ENCODE measurements around the gene LRBA. TPM values are rescaled to one million over a fixed set of nuclear protein-coding genes. Genes with fewer than 3 reads are reported as not detected.

LRBA gene
- total RNA-seq, 2 donors from 2014 or later, result 37.7 to 70.5 TPM

DNA sequence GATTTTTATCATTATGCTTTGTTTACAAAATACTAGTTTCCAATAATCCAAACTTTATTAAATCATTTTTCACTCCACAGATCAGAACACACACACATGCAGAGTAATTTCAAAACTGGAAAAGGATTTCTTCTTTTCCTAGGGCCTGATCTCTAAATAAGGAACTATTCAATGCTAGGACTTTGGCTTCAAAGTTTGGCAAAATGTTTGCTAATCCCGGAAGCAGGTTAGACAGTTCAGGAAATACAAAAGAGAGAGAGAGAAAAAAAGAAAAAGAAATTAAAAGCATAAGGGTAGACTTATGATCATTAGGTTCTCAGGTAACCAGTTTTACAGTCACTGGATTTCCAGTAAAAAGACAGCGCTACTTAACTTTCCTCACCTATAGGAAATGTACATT is 725.9 kb downstream of the LRBA start:
- no peak for DNase-seq (ENCODE audit: low spot score)
- H3K27ac Mint-ChIP-seq, result no peak overlapping the region
- no peaks in the 10 kb centered on the region for H3K36me3 Mint-ChIP-seq
- no peaks in the 10 kb centered on the region for H3K4me1 Mint-ChIP-seq (ENCODE audit: low read depth in 2 of 2)
- ATAC-seq, result no peak
- H3K4me3 Mint-ChIP-seq, result no peak overlapping the region
- H3K9me3 Mint-ChIP-seq, result no peaks in the 10 kb centered on the region
- no peaks in the 10 kb centered on the region for H3K27me3 Mint-ChIP-seq

DNA sequence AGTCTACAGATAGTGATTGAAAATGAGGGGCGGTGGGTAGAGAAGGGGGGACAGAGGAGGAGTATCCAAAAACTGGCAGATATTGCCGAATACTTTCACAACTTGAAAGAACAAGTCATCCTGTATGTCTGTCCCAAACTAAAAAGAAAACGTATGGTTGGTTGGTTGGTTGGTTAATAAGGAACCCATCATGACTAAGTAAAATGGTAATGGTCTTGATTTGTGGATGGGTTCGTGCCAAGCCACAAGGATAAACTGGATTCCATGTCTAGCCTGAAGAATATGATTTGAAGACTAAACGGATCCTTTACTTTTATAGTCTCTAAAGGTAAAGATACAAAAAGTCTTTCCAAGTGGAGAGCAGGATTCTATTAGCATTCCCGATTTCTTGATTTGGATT is 728.4 kb downstream of the LRBA start:
- Mint-ChIP-seq H3K4me1 (ENCODE audit: low read depth in 2 of 2) (peaks cover 0 to 3% of the 10 kb centered on the region in 2 donors), H3K9me3 (no peaks in the 10 kb centered on the region), H3K27me3 (no peaks in the 10 kb centered on the region), H3K4me3 (no peak overlapping the region), H3K36me3 (no peaks in the 10 kb centered on the region), H3K27ac (no peak overlapping the region)
- ATAC-seq, result no peak
- no peak for DNase-seq (ENCODE audit: low spot score)

DNA sequence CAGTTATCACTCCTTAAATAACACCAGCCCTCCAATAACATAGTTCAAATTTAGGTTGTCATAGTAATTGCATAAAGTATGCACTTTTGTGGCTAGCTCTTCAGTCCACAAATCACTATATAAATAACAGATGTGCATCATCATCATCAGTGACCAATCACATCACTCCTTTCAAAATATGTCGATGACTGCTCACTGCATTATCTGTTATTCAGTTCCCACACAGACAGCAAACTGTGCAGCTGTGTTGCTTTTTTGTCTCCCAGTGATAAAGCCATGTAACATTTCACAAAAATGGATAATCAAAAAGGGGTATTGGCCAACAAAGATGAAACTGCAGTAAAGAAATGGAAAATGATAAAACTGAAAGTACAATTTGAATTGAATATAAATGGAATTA is 731.4 kb downstream of the LRBA start:
- peaks cover 0 to 3% of the 10 kb centered on the region in 2 donors for H3K4me1 Mint-ChIP-seq (ENCODE audit: low read depth in 2 of 2)
- no peak for ATAC-seq
- no peaks in the 10 kb centered on the region for H3K27me3 Mint-ChIP-seq
- H3K9me3 Mint-ChIP-seq, result no peaks in the 10 kb centered on the region
- peak overlapping the region in 1 of 2 donors; percentile 40 for H3K27ac Mint-ChIP-seq
- no peak overlapping the region for H3K4me3 Mint-ChIP-seq
- DNase-seq (ENCODE audit: low spot score), result no peak
- peaks cover 6% of the 10 kb centered on the region for H3K36me3 Mint-ChIP-seq

DNA sequence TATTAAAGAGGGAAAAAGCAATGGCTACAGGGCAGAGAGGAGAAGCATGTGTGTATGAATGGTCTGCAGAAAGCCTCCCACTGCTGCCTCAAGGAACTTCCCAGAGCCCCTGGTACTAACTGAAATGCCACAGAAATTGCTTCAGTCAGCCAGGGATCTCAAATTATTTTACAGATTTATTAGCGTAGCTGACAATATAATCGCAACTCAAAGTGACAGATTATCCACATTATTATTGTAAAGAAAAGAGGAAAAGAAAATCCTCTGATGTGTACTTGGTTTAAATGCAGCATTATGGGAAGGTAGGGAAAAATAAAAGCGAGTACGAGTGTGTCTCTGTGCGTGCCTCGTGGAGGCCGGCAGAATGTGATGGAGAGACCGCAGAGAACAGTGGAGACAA is 734.1 kb downstream of the LRBA start:
- H3K36me3 Mint-ChIP-seq, result peaks cover 16% of the 10 kb centered on the region
- DNase-seq (ENCODE audit: low spot score) (no peak), ATAC-seq (no peak)

DNA sequence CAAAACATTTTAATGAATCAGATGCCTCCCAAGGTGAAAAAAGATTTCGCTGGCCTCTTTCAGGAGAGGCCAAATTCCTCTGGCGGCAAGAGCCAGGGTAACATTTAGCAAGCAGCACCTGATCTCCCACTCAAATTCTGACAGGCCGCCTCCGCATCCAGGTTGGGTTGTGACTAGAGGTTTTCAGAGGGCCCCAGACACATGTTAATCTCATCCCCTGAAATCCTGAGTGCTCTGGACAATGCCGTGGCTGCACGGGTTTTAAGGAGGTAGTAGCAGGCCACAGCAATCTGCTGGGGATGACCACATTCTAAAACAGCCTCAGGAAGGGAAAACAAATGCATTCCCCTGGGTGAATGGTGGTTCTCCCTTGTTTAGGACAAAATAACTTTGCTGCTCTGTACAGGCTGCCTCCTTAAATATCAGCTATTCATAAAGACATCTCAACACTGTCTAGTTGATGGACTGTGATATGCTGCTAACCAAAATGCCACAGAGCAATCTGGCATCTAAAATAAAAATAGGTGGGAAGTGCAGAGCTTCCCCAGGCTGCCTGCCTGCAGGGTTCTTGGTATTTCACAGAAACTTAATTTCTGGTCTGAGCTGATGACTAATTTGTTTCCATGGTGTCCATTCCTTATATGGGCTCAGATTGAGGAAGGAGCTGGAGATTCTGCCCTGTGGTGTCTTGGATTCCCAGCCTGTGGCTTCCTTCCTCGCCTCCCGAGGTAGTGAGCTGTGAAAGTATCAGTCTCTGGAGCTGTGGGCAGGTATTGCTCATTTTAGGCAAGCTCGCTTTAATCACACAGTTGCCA is 734.8 kb downstream of the LRBA start:
- H3K4me3 Mint-ChIP-seq, result no peak overlapping the region
- DNase-seq (ENCODE audit: low spot score) (no peak), ATAC-seq (no peak)
- no peaks in the 10 kb centered on the region for H3K27me3 Mint-ChIP-seq
- H3K27ac Mint-ChIP-seq, result no peak overlapping the region
- H3K9me3 Mint-ChIP-seq, result no peaks in the 10 kb centered on the region
- H3K4me1 Mint-ChIP-seq (ENCODE audit: low read depth in 2 of 2), result peaks cover 0 to 3% of the 10 kb centered on the region in 2 donors
- H3K36me3 Mint-ChIP-seq, result peaks cover 16% of the 10 kb centered on the region

More for the DNA sequence above, 734.1 kb downstream of the LRBA start:
- Mint-ChIP-seq H3K27me3 (no peaks in the 10 kb centered on the region), H3K9me3 (no peaks in the 10 kb centered on the region), H3K4me3 (no peak overlapping the region), H3K27ac (no peak overlapping the region), H3K4me1 (ENCODE audit: low read depth in 2 of 2) (peaks cover 0 to 3% of the 10 kb centered on the region in 2 donors)

DNA sequence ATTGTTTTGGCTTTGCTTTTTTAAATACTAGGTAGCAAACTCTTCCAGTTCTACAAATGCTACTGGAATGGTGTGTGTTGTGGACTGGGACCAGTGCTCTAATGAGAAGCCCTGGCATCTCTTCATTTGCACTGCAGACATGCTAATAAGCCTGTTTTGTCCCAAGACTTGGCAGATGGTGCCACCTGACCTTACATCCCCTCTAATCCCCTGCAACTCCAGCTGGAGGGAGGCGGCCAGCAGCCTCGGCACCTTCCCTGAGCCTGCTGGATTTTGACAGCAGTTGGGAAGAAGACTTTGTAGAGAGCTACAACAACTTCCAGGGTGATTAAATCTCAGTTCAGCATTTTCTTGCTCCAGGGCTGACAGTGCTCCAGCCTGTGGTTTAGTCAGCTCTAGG is 736.9 kb downstream of the LRBA start:
- H3K27me3 Mint-ChIP-seq, result no peaks in the 10 kb centered on the region
- H3K36me3 Mint-ChIP-seq, result peaks cover 23% of the 10 kb centered on the region
- no peaks in the 10 kb centered on the region for H3K9me3 Mint-ChIP-seq
- no peak overlapping the region for H3K4me3 Mint-ChIP-seq
- no peak for ATAC-seq
- H3K4me1 Mint-ChIP-seq (ENCODE audit: low read depth in 2 of 2), result no peaks in the 10 kb centered on the region
- no peak for DNase-seq (ENCODE audit: low spot score)
- H3K27ac Mint-ChIP-seq, result no peak overlapping the region

DNA sequence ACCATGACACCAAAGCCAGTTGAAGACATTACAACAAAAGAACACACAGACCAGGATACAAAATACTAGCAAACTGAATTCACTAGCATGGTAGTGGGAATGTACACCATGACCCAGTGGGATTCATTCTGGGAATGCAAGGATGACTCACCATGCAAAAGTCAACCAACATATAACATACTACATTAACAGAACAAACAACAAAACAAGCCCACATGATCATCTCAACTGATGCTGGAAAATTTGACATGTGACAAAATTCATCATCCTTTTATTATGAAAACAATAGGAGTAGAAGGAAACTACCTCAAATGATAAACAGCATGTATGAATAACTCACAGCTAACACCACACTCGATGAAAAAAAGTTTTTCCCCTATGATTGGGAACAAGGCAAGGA is 746.6 kb downstream of the LRBA start:
- Mint-ChIP-seq H3K27ac (no peak overlapping the region), H3K27me3 (no peaks in the 10 kb centered on the region), H3K4me1 (ENCODE audit: low read depth in 2 of 2) (peaks cover 0 to 5% of the 10 kb centered on the region in 2 donors), H3K9me3 (no peaks in the 10 kb centered on the region), H3K4me3 (no peak overlapping the region), H3K36me3 (peaks cover 5% of the 10 kb centered on the region)
- no peak for ATAC-seq
- no peak for DNase-seq (ENCODE audit: low spot score)

DNA sequence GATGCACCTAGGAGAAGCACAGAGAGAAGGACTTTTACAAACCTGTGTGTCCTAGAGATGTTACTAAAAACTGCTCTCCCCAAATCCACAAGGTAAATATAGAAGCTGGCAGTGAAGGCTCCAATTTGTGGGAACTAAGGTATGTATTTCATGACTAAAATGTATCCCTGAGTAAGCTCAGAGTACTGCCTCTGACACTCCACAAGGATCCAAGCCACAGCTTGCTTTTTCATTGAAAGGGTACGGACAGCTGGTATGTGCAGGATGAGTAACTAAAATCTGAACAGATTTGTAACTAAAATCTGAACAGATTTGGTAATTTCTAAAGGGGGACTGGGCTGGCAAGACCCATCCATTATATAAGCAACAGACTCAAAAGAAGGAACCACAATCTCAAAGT is 749.3 kb downstream of the LRBA start:
- no peak overlapping the region for H3K27ac Mint-ChIP-seq
- H3K4me3 Mint-ChIP-seq, result no peak overlapping the region
- H3K36me3 Mint-ChIP-seq, result peaks cover 5% of the 10 kb centered on the region
- H3K27me3 Mint-ChIP-seq, result no peaks in the 10 kb centered on the region
- H3K9me3 Mint-ChIP-seq, result no peaks in the 10 kb centered on the region
- H3K4me1 Mint-ChIP-seq (ENCODE audit: low read depth in 2 of 2), result no peaks in the 10 kb centered on the region
- ATAC-seq, result no peak
- DNase-seq (ENCODE audit: low spot score), result no peak

DNA sequence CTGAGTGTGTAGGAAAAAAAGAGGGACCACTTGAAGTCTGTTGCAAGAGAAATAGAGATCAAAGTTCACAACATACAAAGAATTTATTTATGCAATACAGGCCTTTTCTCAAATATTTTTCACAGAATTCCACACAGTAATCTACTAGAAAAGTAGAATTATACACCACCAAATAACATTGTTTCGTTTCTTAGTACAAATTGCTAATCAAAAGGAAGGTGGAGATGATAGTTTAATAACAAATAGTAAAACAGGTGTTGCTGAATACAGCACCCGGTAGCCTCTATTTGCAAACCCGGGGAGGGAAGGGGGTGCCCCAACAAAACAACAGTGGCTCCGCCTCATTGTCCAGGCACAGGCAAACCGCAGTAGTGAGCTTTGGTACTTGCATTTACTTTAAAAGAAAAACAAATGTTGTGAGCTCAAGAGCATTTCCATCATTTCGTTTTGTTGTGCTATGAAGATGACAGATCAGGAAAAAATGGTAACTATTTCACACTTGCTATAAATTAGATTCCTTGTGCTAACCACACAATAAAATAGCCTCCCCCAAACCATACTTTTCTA is 750.4 kb downstream of the LRBA start:
- Mint-ChIP-seq H3K27me3 (no peaks in the 10 kb centered on the region), H3K4me1 (ENCODE audit: low read depth in 2 of 2) (peaks cover 0 to 4% of the 10 kb centered on the region in 2 donors), H3K36me3 (no peaks in the 10 kb centered on the region), H3K4me3 (no peak overlapping the region), H3K9me3 (no peaks in the 10 kb centered on the region), H3K27ac (no peak overlapping the region)
- ATAC-seq (no peak), DNase-seq (ENCODE audit: low spot score) (no peak)

DNA sequence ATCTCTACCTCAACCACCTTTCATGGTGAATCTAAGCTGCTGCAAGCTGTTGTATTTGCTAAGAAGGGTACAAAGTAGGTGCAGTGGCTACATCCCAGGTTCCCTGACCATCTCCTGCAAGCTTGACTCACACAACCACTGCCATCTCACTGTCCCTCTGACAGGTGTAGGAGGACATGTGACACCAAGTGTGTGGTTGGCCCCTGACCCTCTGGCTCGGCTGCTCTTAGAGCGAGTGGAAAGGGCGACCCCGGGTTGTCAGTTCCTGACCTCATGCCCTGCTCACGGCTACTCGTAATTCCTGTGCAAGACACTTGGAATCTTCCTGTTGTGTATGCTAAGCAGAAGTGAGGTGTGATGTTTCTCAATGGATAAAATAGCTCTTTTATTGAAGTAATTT is 752.5 kb downstream of the LRBA start:
- peaks cover 0 to 6% of the 10 kb centered on the region in 2 donors for H3K4me1 Mint-ChIP-seq (ENCODE audit: low read depth in 2 of 2)
- H3K27me3 Mint-ChIP-seq, result no peaks in the 10 kb centered on the region
- DNase-seq (ENCODE audit: low spot score) (no peak), ATAC-seq (peak in 1 of 2 donors; percentile 32)
- H3K9me3 Mint-ChIP-seq, result no peaks in the 10 kb centered on the region
- no peak overlapping the region for H3K27ac Mint-ChIP-seq
- no peaks in the 10 kb centered on the region for H3K36me3 Mint-ChIP-seq
- no peak overlapping the region for H3K4me3 Mint-ChIP-seq

DNA sequence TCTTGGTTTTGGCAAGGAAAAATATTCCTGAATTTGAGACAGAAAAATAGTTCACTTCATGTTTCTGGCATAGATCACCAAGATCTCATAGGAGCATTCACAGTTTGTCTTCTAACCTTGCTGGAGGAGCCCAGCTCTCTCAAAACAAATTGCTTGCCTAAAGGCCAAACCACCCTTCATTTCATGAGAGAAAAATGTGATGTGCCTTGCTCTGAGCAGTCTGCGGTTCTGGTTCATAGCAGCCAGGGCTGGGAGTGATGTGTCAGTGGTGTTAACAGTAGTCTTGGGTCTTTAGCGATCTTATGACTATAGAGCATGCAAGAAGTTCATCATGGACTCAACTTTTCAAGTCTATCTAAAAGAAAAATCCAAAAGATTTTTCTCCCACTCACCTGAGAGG is 753.5 kb downstream of the LRBA start:
- H3K9me3 Mint-ChIP-seq, result no peaks in the 10 kb centered on the region
- no peak for DNase-seq (ENCODE audit: low spot score)
- H3K4me1 Mint-ChIP-seq (ENCODE audit: low read depth in 2 of 2), result peaks cover 0 to 6% of the 10 kb centered on the region in 2 donors
- H3K36me3 Mint-ChIP-seq, result no peaks in the 10 kb centered on the region
- no peaks in the 10 kb centered on the region for H3K27me3 Mint-ChIP-seq
- ATAC-seq, result no peak
- H3K4me3 Mint-ChIP-seq, result no peak overlapping the region
- no peak overlapping the region for H3K27ac Mint-ChIP-seq

DNA sequence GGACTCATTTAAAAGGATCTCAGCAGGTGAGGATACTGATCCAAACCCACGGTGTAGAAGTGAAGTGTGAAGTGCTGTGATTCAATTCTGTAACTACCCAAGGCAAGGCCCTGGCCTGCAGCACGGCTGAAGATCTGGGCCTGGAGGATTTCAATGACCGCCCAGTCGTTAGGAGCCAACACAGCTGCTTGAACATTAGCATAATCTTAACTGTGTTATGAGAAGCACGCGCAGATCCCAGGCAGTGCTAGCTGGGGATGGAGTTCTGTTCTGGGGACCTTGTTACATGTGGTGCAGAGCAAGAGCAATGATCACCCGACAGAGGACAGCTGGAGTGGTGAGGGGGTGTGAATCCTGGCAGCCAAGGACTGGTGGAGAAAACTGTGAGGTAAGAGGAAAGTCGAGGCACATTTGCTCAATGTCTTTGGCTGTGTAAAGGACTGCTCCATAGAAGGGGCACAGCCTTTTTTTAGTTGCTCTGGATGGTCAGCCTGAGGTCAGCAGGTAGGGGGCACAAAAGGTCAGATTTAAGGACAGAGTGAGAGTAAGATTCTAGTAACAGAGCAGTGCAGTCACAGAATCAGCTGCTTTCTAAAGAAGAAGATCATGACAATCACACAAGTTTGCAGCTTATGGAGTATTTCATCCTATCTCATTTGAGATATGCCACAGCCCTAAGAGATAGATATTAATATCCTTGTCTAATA is 755.1 kb downstream of the LRBA start:
- DNase-seq (ENCODE audit: low spot score) (no peak), ATAC-seq (no peak)
- Mint-ChIP-seq H3K9me3 (no peaks in the 10 kb centered on the region), H3K36me3 (no peaks in the 10 kb centered on the region), H3K27me3 (no peaks in the 10 kb centered on the region), H3K4me3 (no peak overlapping the region), H3K27ac (no peak overlapping the region), H3K4me1 (ENCODE audit: low read depth in 2 of 2) (peaks cover 0 to 6% of the 10 kb centered on the region in 2 donors)

DNA sequence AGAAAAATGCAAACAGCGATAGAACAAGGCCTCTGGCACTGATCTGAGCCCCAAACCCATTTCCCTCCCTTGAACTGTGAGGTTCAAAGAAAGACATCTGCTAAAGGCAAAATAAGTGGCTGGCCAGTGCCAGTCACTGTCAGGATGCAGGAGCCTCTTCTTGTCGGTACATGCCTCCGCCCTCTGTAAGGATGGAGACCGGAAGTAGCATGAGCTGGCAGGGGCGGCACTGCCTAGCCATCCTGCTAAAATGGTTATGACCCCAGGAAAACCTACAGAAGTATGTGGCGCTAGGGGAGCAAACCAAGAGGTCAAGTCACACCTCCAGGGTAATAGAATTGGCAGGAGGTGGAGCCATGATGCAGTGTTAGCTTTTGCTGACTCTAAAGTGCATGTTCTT is 756.5 kb downstream of the LRBA start:
- ATAC-seq (peak in 1 of 2 donors; percentile 28), DNase-seq (ENCODE audit: low spot score) (no peak)
- H3K27me3 Mint-ChIP-seq, result no peaks in the 10 kb centered on the region
- H3K9me3 Mint-ChIP-seq, result no peaks in the 10 kb centered on the region
- H3K4me3 Mint-ChIP-seq, result no peak overlapping the region
- no peak overlapping the region for H3K27ac Mint-ChIP-seq
- peaks cover 0 to 6% of the 10 kb centered on the region in 2 donors for H3K4me1 Mint-ChIP-seq (ENCODE audit: low read depth in 2 of 2)
- H3K36me3 Mint-ChIP-seq, result no peaks in the 10 kb centered on the region
